ENCODE results near the gene COA1.

COA1 gene

GRCh38 chr7:43647673-43648472 is 81.5 kb downstream of the COA1 start:
- Histone ChIP-seq H4K8ac (ENCODE audit: low read length) (peak overlapping the region; percentile 99), H3K27ac (ENCODE audit: low read length, poor library complexity, severe bottlenecking) (peak overlapping the region; percentile 96), H3K4ac (ENCODE audit: low read depth in 1 of 2, low read length in 2 of 2) (peak overlapping the region; percentile 97 to 99), H2AFZ (ENCODE audit: low read depth, low read length) (no peak overlapping the region), H2BK12ac (ENCODE audit: low read length in 2 of 2) (peak overlapping the region; percentile 85 to 99), H3K9me3 (ENCODE audit: control insufficient read depth, low read length) (no peaks in the 10 kb centered on the region), H2BK5ac (ENCODE audit: low read depth, low read length, poor library complexity, severe bottlenecking) (peak overlapping the region; percentile 93), H3K14ac (ENCODE audit: low read length in 2 of 2) (peak overlapping the region in 1 of 2 experiments; percentile 63), H3K23ac (ENCODE audit: low read length in 2 of 2) (peak overlapping the region in 1 of 2 experiments; percentile 23), H3K4me2 (ENCODE audit: low read length, poor library complexity, severe bottlenecking) (peak overlapping the region; percentile 24), H3K36me3 (ENCODE audit: control insufficient read depth in 1 of 2, insufficient read depth in 2 of 2, low read depth in 1 of 2, low read length in 2 of 2) (peaks cover 12 to 19% of the 10 kb centered on the region in 2 experiments), H3K4me1 (ENCODE audit: control insufficient read depth, insufficient read depth, low read depth, low read length) (peaks cover 34% of the 10 kb centered on the region), H2BK120ac (ENCODE audit: low read depth, low read length) (peak overlapping the region; percentile 97), H2BK15ac (ENCODE audit: low read depth, poor library complexity, severe bottlenecking) (peak overlapping the region; percentile 82), H4K91ac (ENCODE audit: low read length) (peak overlapping the region; percentile 100), H3K4me3 (ENCODE audit: insufficient read depth in 1 of 2, low read depth in 1 of 2, low read length in 2 of 2) (peak overlapping the region in 1 of 2 experiments; percentile 63), H3K18ac (ENCODE audit: low read depth in 1 of 2, low read length in 2 of 2) (peak overlapping the region; percentile 97 to 100), H3K27me3 (ENCODE audit: control insufficient read depth in 1 of 2, insufficient read depth in 1 of 2, low read length in 2 of 2) (no peaks in the 10 kb centered on the region), H3K79me1 (replicated peaks; ENCODE audit: low read length, poor library complexity, severe bottlenecking) (peaks cover 21% of the 10 kb centered on the region), H2AK5ac (ENCODE audit: low read length, severe bottlenecking) (peak overlapping the region; percentile 99), H3K9ac (ENCODE audit: low read length) (peak overlapping the region; percentile 82)
- DNase-seq = peak; percentile 97
- WGBS = 17% methylated on average over 8 of the region's 10 CpGs

- Histone ChIP-seq H2AK5ac (ENCODE audit: low read length, severe bottlenecking) (peak overlapping the region; percentile 99), H4K91ac (ENCODE audit: low read length) (peak overlapping the region; percentile 30), H3K23ac (ENCODE audit: low read length in 2 of 2) (peak overlapping the region in 1 of 2 experiments; percentile 19), H2BK5ac (ENCODE audit: low read depth, low read length, poor library complexity, severe bottlenecking) (peak overlapping the region; percentile 93), H2AFZ (ENCODE audit: low read depth, low read length) (no peak overlapping the region), H3K18ac (ENCODE audit: low read depth in 1 of 2, low read length in 2 of 2) (peak overlapping the region; percentile 97 to 100), H2BK15ac (ENCODE audit: low read depth, poor library complexity, severe bottlenecking) (no peak overlapping the region), H3K9me3 (ENCODE audit: control insufficient read depth, low read length) (no peaks in the 10 kb centered on the region), H4K8ac (ENCODE audit: low read length) (no peak overlapping the region), H3K79me1 (replicated peaks; ENCODE audit: low read length, poor library complexity, severe bottlenecking) (peaks cover 20% of the 10 kb centered on the region), H2BK12ac (ENCODE audit: low read length in 2 of 2) (peak overlapping the region in 1 of 2 experiments; percentile 85), H3K9ac (ENCODE audit: low read length) (peak overlapping the region; percentile 77), H3K27ac (ENCODE audit: low read length, poor library complexity, severe bottlenecking) (peak overlapping the region; percentile 96), H3K27me3 (ENCODE audit: control insufficient read depth in 1 of 2, insufficient read depth in 1 of 2, low read length in 2 of 2) (no peaks in the 10 kb centered on the region), H3K4me1 (ENCODE audit: control insufficient read depth, insufficient read depth, low read depth, low read length) (peaks cover 34% of the 10 kb centered on the region), H3K4me3 (ENCODE audit: insufficient read depth in 1 of 2, low read depth in 1 of 2, low read length in 2 of 2) (peak overlapping the region in 1 of 2 experiments; percentile 63), H3K36me3 (ENCODE audit: control insufficient read depth in 1 of 2, insufficient read depth in 2 of 2, low read depth in 1 of 2, low read length in 2 of 2) (peaks cover 13 to 22% of the 10 kb centered on the region in 2 experiments), H2BK120ac (ENCODE audit: low read depth, low read length) (peak overlapping the region; percentile 97), H3K4me2 (ENCODE audit: low read length, poor library complexity, severe bottlenecking) (no peak overlapping the region), H3K4ac (ENCODE audit: low read depth in 1 of 2, low read length in 2 of 2) (peak overlapping the region; percentile 97 to 99), H3K14ac (ENCODE audit: low read length in 2 of 2) (no peak overlapping the region)
- WGBS = 0% methylated on average over 5 of the region's 7 CpGs
- peak; percentile 79 for DNase-seq
These were observed 82.0 kb downstream of the COA1 start for GRCh38 chr7:43647339-43647672.

DNA sequence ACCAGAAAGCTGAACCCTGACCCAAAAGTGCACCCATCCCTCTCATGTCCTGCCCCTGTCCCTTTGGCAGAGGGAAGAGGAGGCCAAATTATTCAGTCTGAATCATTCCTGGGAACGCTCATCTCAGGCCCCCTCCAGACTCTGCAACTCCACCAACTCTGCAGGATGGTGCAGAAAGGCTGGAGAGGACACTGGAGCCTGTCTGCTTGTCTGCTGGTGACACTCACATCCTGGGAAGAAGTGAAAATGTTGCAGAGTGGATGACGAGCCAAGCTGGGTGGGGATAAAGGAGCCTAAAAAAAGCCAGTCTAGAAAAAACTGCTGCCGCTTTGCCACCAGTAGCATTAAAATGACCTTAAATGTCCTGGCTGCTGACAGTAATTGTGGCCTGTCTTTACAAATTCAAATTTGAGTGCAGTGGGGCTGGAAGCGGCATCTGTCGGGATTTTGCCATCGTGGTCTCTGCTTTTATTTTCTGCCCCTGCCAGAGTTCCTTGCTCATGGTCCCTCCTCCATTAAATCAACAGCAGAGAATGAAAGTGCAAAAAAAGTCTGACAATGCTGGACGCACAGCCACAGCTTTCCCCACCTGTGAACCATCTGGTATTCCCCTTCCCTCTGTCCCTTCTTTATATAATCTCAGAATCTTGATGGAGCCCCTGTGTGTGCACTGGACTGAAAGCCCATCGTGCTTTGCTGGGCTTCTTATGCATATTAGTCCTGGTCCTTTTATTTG is 82.6 kb downstream of the COA1 start:
- H3K18ac ChIP-seq (ENCODE audit: low read depth in 1 of 2, low read length in 2 of 2) = peak overlapping the region; percentile 90 to 100
- no peak overlapping the region for H2AFZ ChIP-seq (ENCODE audit: low read depth, low read length)
- no peak overlapping the region for H3K4me2 ChIP-seq (ENCODE audit: low read length, poor library complexity, severe bottlenecking)
- peak; percentile 81 for DNase-seq
- H3K4ac ChIP-seq (ENCODE audit: low read depth in 1 of 2, low read length in 2 of 2) = peak overlapping the region; percentile 61 to 97
- H2BK5ac ChIP-seq (ENCODE audit: low read depth, low read length, poor library complexity, severe bottlenecking) = peak overlapping the region; percentile 21
- H3K9ac ChIP-seq (ENCODE audit: low read length) = peak overlapping the region; percentile 77
- H4K8ac ChIP-seq (ENCODE audit: low read length) = peak overlapping the region; percentile 20
- H3K4me3 ChIP-seq (ENCODE audit: insufficient read depth in 1 of 2, low read depth in 1 of 2, low read length in 2 of 2) = peak overlapping the region in 1 of 2 experiments; percentile 63
- peak overlapping the region in 1 of 2 experiments; percentile 68 for H3K14ac ChIP-seq (ENCODE audit: low read length in 2 of 2)
- no peaks in the 10 kb centered on the region for H3K9me3 ChIP-seq (ENCODE audit: control insufficient read depth, low read length)
- H2AK5ac ChIP-seq (ENCODE audit: low read length, severe bottlenecking) = peak overlapping the region; percentile 83
- H3K36me3 ChIP-seq (ENCODE audit: control insufficient read depth in 1 of 2, insufficient read depth in 2 of 2, low read depth in 1 of 2, low read length in 2 of 2) = peaks cover 18 to 22% of the 10 kb centered on the region in 2 experiments
- H3K27ac ChIP-seq (ENCODE audit: low read length, poor library complexity, severe bottlenecking) = peak overlapping the region; percentile 96
- H3K23ac ChIP-seq (ENCODE audit: low read length in 2 of 2) = peak overlapping the region in 1 of 2 experiments; percentile 54
- WGBS = 29% methylated on average over 8 of the region's 8 CpGs
- H3K79me1 ChIP-seq (replicated peaks; ENCODE audit: low read length, poor library complexity, severe bottlenecking) = peaks cover 19% of the 10 kb centered on the region
- peak overlapping the region; percentile 44 for H4K91ac ChIP-seq (ENCODE audit: low read length)
- H3K4me1 ChIP-seq (ENCODE audit: control insufficient read depth, insufficient read depth, low read depth, low read length) = peaks cover 32% of the 10 kb centered on the region
- no peak overlapping the region for H2BK15ac ChIP-seq (ENCODE audit: low read depth, poor library complexity, severe bottlenecking)
- H2BK120ac ChIP-seq (ENCODE audit: low read depth, low read length) = peak overlapping the region; percentile 37
- H2BK12ac ChIP-seq (ENCODE audit: low read length in 2 of 2) = peak overlapping the region; percentile 57 to 94
- no peaks in the 10 kb centered on the region for H3K27me3 ChIP-seq (ENCODE audit: control insufficient read depth in 1 of 2, insufficient read depth in 1 of 2, low read length in 2 of 2)

Measured in mesenchymal stem cell (in vitro differentiated cells and primary cell).